Ishikawa (cell line): Measurements from ENCODE around the gene TCN2.

Experiments
- EP300 ChIP-seq: IDR thresholded peaks from 2 replicates; pipeline ENCODE4 v1.6.1; 2012; ENCODE audit warnings: borderline replicate concordance
- TCF12 ChIP-seq: IDR thresholded peaks from 2 replicates; pipeline ENCODE4 v1.6.1; 2012; ENCODE audit warnings: low read depth
- TEAD4 ChIP-seq: IDR thresholded peaks from 2 replicates; pipeline ENCODE4 v1.6.1; 2012
- YY1 ChIP-seq: IDR thresholded peaks from 2 replicates; pipeline ENCODE4 v1.6.1; 2012; ENCODE audit warnings: low read depth
- TF ChIP-seq, protein P1 (sequence below): IDR thresholded peaks from 2 replicates; pipeline ENCODE4 v1.6.1; 2012
- TF ChIP-seq, protein P2 (sequence below): IDR thresholded peaks from 2 replicates; pipeline ENCODE4 v1.6.1; 2012; ENCODE audit warnings: low read depth, mild to moderate bottlenecking

DNA sequence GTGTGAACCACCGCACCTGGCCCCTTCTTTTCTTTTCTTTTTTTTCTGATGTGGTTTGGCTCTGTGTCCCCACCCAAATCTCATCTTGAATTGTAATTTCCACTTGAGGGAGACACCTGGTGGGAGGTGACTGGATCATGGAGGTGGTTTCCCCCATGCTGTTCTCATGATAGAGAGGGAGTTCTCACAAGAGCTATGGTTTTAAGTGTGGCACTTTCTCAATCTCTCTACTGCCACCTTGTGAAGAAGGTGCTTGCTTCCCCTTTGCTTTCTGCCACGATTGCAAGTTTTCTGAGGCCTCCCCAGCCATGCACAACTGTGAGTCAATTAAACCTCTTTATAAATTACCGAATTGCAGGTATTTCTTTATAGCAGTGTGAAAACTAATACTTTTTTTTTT, 4.9 kb upstream of the TCN2 start:
- TF ChIP-seq, protein P1, sequence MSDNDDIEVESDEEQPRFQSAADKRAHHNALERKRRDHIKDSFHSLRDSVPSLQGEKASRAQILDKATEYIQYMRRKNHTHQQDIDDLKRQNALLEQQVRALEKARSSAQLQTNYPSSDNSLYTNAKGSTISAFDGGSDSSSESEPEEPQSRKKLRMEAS: no peak
- TF ChIP-seq YY1 (no peak), EP300 (no peak), TCF12 (no peak), TEAD4 (no peak)
- TF ChIP-seq, protein P2, sequence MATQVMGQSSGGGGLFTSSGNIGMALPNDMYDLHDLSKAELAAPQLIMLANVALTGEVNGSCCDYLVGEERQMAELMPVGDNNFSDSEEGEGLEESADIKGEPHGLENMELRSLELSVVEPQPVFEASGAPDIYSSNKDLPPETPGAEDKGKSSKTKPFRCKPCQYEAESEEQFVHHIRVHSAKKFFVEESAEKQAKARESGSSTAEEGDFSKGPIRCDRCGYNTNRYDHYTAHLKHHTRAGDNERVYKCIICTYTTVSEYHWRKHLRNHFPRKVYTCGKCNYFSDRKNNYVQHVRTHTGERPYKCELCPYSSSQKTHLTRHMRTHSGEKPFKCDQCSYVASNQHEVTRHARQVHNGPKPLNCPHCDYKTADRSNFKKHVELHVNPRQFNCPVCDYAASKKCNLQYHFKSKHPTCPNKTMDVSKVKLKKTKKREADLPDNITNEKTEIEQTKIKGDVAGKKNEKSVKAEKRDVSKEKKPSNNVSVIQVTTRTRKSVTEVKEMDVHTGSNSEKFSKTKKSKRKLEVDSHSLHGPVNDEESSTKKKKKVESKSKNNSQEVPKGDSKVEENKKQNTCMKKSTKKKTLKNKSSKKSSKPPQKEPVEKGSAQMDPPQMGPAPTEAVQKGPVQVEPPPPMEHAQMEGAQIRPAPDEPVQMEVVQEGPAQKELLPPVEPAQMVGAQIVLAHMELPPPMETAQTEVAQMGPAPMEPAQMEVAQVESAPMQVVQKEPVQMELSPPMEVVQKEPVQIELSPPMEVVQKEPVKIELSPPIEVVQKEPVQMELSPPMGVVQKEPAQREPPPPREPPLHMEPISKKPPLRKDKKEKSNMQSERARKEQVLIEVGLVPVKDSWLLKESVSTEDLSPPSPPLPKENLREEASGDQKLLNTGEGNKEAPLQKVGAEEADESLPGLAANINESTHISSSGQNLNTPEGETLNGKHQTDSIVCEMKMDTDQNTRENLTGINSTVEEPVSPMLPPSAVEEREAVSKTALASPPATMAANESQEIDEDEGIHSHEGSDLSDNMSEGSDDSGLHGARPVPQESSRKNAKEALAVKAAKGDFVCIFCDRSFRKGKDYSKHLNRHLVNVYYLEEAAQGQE: no peak
